Ascending aorta (tissue), 2 donors: ENCODE data around the gene FRAS1. TPM values are rescaled to one million over a fixed set of nuclear protein-coding genes. Genes with fewer than 3 reads are reported as not detected.
"Not testable (repeated sequence)": the region's sequence is repeated elsewhere in the genome, so short reads cannot be mapped to it uniquely, and the experiment has no call there.

ENCODE experiments used
- DNase-seq, 2 donors: peaks; one replicate each; pipeline ENCODE4 v3.0.0-alpha.2; 2019; ENCODE audit warnings: low spot score in 2 of 2
- H3K27ac ChIP-seq, 2 donors: fragments of 200-600 bp; sonication (generic); one replicate each; pipeline ENCODE4 v1.5.1; 2016 to 2017; ENCODE audit warnings: mild to moderate bottlenecking in 1 of 2
- H3K27me3 ChIP-seq: fragments of 200-600 bp; sonication (generic); one replicate; pipeline ENCODE4 v1.5.1; 2017
- H3K36me3 ChIP-seq, 2 donors: fragments of 200-600 bp; sonication (generic); one replicate each; pipeline ENCODE4 v1.5.1; 2016
- H3K4me1 ChIP-seq, 2 donors: fragments of 200-600 bp; sonication (generic); one replicate each; pipeline ENCODE4 v1.5.1; 2016 to 2017; ENCODE audit warnings: mild to moderate bottlenecking in 1 of 2
- H3K4me3 ChIP-seq, 2 donors: fragments of 200-600 bp; sonication (generic); one replicate each; pipeline ENCODE4 v1.5.1; 2016 to 2017; ENCODE audit warnings: mild to moderate bottlenecking in 1 of 2
- H3K9me3 ChIP-seq, 2 donors: fragments of 200-600 bp; sonication (generic); one replicate each; pipeline ENCODE4 v1.5.1; 2016
- CTCF ChIP-seq, 3 experiments: fragments of 200-600 bp in 2 of 3; fragments of 450-650 bp in 1 of 3; sonication (generic) in 2 of 3; IDR thresholded peaks; one replicate each; pipeline ENCODE4 v1.5.1; 2016 to 2019; ENCODE audit warnings: antibody characterized with exemption in 3 of 3, mild to moderate bottlenecking in 1 of 3, moderate library complexity in 1 of 3
- intact Hi-C: fragments of 100-400 bp; cut with DNase I; formaldehyde crosslinking; loops from one replicate; pipeline ENCODE4 v1.15.1; 2023
- total RNA-seq: library from RNA; depleted of rRNA; stranded (reverse); fragments of >200 nt; gene quantifications from one replicate; pipeline ENCODE4 v1.1.0, GENCODE V29; 2016

Gene FRAS1
- total RNA-seq, 1 donor from 2014 or later: 0.75 TPM

GRCh38 chr4:78320349-78320935, 263.3 kb downstream of the FRAS1 start:
- TF ChIP-seq CTCF (IDR thresholded peaks at IDR 0.05): no peak
- DNase-seq: no peak
- no peaks in the 10 kb centered on the region for H3K4me1 ChIP-seq
- intact Hi-C loops: no loop called here
- H3K36me3 ChIP-seq: no peaks in the 10 kb centered on the region
- H3K27me3 ChIP-seq: no peaks in the 10 kb centered on the region
- H3K9me3 ChIP-seq: no peaks in the 10 kb centered on the region
- no peak overlapping the region for H3K27ac ChIP-seq
- no peak overlapping the region for H3K4me3 ChIP-seq

GRCh38 chr4:78322032-78322431, 264.9 kb downstream of the FRAS1 start:
- no peak overlapping the region for H3K4me3 ChIP-seq
- intact Hi-C loops: no loop called here
- no peaks in the 10 kb centered on the region for H3K36me3 ChIP-seq
- no peaks in the 10 kb centered on the region for H3K27me3 ChIP-seq
- no peak for TF ChIP-seq CTCF (IDR thresholded peaks at IDR 0.05)
- H3K9me3 ChIP-seq: no peaks in the 10 kb centered on the region
- H3K27ac ChIP-seq: no peak overlapping the region
- H3K4me1 ChIP-seq: no peaks in the 10 kb centered on the region
- no peak for DNase-seq

GRCh38 chr4:78323439-78323838, 266.3 kb downstream of the FRAS1 start:
- no peaks in the 10 kb centered on the region for H3K36me3 ChIP-seq
- no peaks in the 10 kb centered on the region for H3K9me3 ChIP-seq
- H3K27ac ChIP-seq: no peak overlapping the region
- no peak for TF ChIP-seq CTCF (IDR thresholded peaks at IDR 0.05)
- DNase-seq: no peak
- intact Hi-C loops: no loop called here
- H3K27me3 ChIP-seq: no peaks in the 10 kb centered on the region
- H3K4me1 ChIP-seq: no peaks in the 10 kb centered on the region
- no peak overlapping the region for H3K4me3 ChIP-seq

GRCh38 chr4:78324625-78325024, 267.5 kb downstream of the FRAS1 start:
- TF ChIP-seq CTCF (IDR thresholded peaks at IDR 0.05): no peak
- H3K9me3 ChIP-seq: no peaks in the 10 kb centered on the region
- H3K4me1 ChIP-seq: no peaks in the 10 kb centered on the region
- intact Hi-C loops: no loop called here
- no peak for DNase-seq
- no peaks in the 10 kb centered on the region for H3K36me3 ChIP-seq
- H3K27me3 ChIP-seq: no peaks in the 10 kb centered on the region
- no peak overlapping the region for H3K27ac ChIP-seq
- H3K4me3 ChIP-seq: no peak overlapping the region

GRCh38 chr4:78325271-78326157, 268.4 kb downstream of the FRAS1 start:
- DNase-seq: no peak
- Histone ChIP-seq H3K27me3 (no peaks in the 10 kb centered on the region), H3K4me3 (no peak overlapping the region), H3K4me1 (no peaks in the 10 kb centered on the region), H3K27ac (no peak overlapping the region), H3K36me3 (no peaks in the 10 kb centered on the region), H3K9me3 (no peaks in the 10 kb centered on the region)
- TF ChIP-seq CTCF (IDR thresholded peaks at IDR 0.05): no peak
- intact Hi-C loops: no loop called here

- DNase-seq, H3K4me3 ChIP-seq, H3K36me3 ChIP-seq, intact Hi-C loops, H3K27me3 ChIP-seq, H3K27ac ChIP-seq, H3K4me1 ChIP-seq, H3K9me3 ChIP-seq: not testable (repeated sequence)
Observed at GRCh38 chr4:78328591-78328990, 271.5 kb downstream of the FRAS1 start.
